ENCODE measurements around the gene LST1.

- TF ChIP-seq POLR2A (IDR thresholded peaks at IDR 0.05; ENCODE audit: low read depth), result no peak
- no peak for TF ChIP-seq CTCF (IDR thresholded peaks at IDR 0.05)
- no peak for TF ChIP-seq EP300 (IDR thresholded peaks at IDR 0.05)
Measured at GRCh38 chr6:31634131-31634530, 48.1 kb downstream of the LST1 start.

Measured in esophagus muscularis mucosa (tissue), 4 donors.